SU-DHL-6 (cell line): ENCODE results near the gene AIG1.

Experiments
- H2AFZ ChIP-seq: fragments of 200-600 bp; sonication (generic); 2 replicates; pipeline ENCODE4 v1.6.1; 2014; ENCODE audit warnings: low read depth, mild to moderate bottlenecking, moderate library complexity, mixed read lengths, antibody characterized with exemption, low read length; ENCODE audit not compliant: severe bottlenecking
- H3F3A ChIP-seq: fragments of 200-600 bp; shearing (Covaris generic); 2 replicates; pipeline ENCODE4 v1.6.0; 2016; ENCODE audit warnings: antibody characterized with exemption, mild to moderate bottlenecking; ENCODE audit not compliant: insufficient read depth
- H3K27ac ChIP-seq: fragments of 200-600 bp; sonication (generic); 2 replicates; pipeline ENCODE4 v1.5.1; 2016; ENCODE audit warnings: low read depth, mild to moderate bottlenecking, low read length, moderate library complexity, mixed read lengths
- H3K27me3 ChIP-seq: fragments of 200-600 bp; sonication (generic), shearing (Covaris generic); 2 replicates; pipeline ENCODE4 v1.6.0; 2014; ENCODE audit warnings: mild to moderate bottlenecking, low read length
- H3K36me3 ChIP-seq: fragments of 200-600 bp; sonication (generic); 2 replicates; pipeline ENCODE4 v1.6.1; 2014; ENCODE audit warnings: mild to moderate bottlenecking, low read length, mixed read lengths
- H3K4me2 ChIP-seq: fragments of 300-600, 200-600 bp; shearing (Covaris generic), sonication (generic); 2 replicates; pipeline ENCODE4 v1.6.0; 2014; ENCODE audit warnings: low read length, low read depth, mild to moderate bottlenecking; ENCODE audit not compliant: poor library complexity, severe bottlenecking
- H3K4me3 ChIP-seq: fragments of 200-600 bp; sonication (generic); 2 replicates; pipeline ENCODE4 v1.5.1; 2014; ENCODE audit warnings: antibody characterized with exemption, low read length, mild to moderate bottlenecking, mixed read lengths; ENCODE audit not compliant: insufficient read depth, poor library complexity, severe bottlenecking
- H3K79me2 ChIP-seq: fragments of 200-600 bp; sonication (generic); 2 replicates; pipeline ENCODE4 v1.6.1; 2014; ENCODE audit warnings: mild to moderate bottlenecking, low read length, moderate library complexity; ENCODE audit not compliant: insufficient read depth
- H3K9ac ChIP-seq: fragments of 200-600 bp; sonication (generic); 2 replicates; pipeline ENCODE4 v1.7.0; 2014; ENCODE audit warnings: mild to moderate bottlenecking, low read length
- H3K9me2 ChIP-seq: fragments of 200-600 bp; sonication (generic); replicated peaks from 2 replicates; pipeline ENCODE4 v1.6.1; 2014; ENCODE audit warnings: low read length; ENCODE audit not compliant: insufficient read depth
- H3K9me3 ChIP-seq: fragments of 200-600 bp; sonication (generic); 2 replicates; pipeline ENCODE4 v1.6.1; 2014; ENCODE audit warnings: low read length, mixed read lengths; ENCODE audit not compliant: insufficient read depth
- H4K20me1 ChIP-seq: fragments of 200-600 bp; sonication (generic); 2 replicates; pipeline ENCODE4 v1.6.1; 2014; ENCODE audit warnings: low read depth, mild to moderate bottlenecking, antibody characterized with exemption, low read length, moderate library complexity, mixed read lengths
- CTCF ChIP-seq: fragments of 200-600 bp; sonication (generic); IDR thresholded peaks from one replicate; pipeline ENCODE4 v1.5.1; 2017; ENCODE audit warnings: antibody characterized with exemption, mild to moderate bottlenecking, low read length, moderate library complexity; ENCODE audit not compliant: insufficient read depth, poor library complexity, severe bottlenecking
- EZH2phosphoT487 ChIP-seq: fragments of 200-600 bp; sonication (generic), shearing (Covaris generic); conservative IDR thresholded peaks from 2 replicates; pipeline ENCODE4 v1.6.1; 2018; ENCODE audit warnings: mild to moderate bottlenecking, antibody characterized with exemption, low read length, moderate library complexity, mixed read lengths

The AIG1 gene

GRCh38 chr6:143059663-143060353 lies 881 bp upstream of the AIG1 start:
- Histone ChIP-seq H3K27ac (no peak overlapping the region), H3K9me2 (no peaks in the 10 kb centered on the region), H3K79me2 (no peaks in the 10 kb centered on the region), H3K4me3 (peak overlapping the region; percentile 58), H3F3A (peaks cover 6% of the 10 kb centered on the region), H3K36me3 (no peaks in the 10 kb centered on the region), H3K9ac (peak overlapping the region; percentile 58), H3K9me3 (no peaks in the 10 kb centered on the region), H2AFZ (peak overlapping the region; percentile 94), H3K4me2 (peak overlapping the region; percentile 66), H4K20me1 (no peaks in the 10 kb centered on the region), H3K27me3 (no peaks in the 10 kb centered on the region)
- TF ChIP-seq EZH2phosphoT487, result no peak
- no peak for TF ChIP-seq CTCF

- Histone ChIP-seq H3K9me2 (no peaks in the 10 kb centered on the region), H4K20me1 (no peaks in the 10 kb centered on the region), H3K36me3 (no peaks in the 10 kb centered on the region), H3K27ac (no peak overlapping the region), H3K4me3 (peak overlapping the region; percentile 58), H3K4me2 (peak overlapping the region; percentile 66), H3F3A (peaks cover 6% of the 10 kb centered on the region), H3K9me3 (no peaks in the 10 kb centered on the region), H3K79me2 (no peaks in the 10 kb centered on the region), H3K9ac (peak overlapping the region; percentile 58), H3K27me3 (no peaks in the 10 kb centered on the region), H2AFZ (peak overlapping the region; percentile 94)
- TF ChIP-seq CTCF (peak; percentile 13), EZH2phosphoT487 (no peak)
These were observed 309 bp upstream of the AIG1 start for GRCh38 chr6:143060354-143060805.

- no peak overlapping the region for H3K9ac ChIP-seq
- H3K27ac ChIP-seq, result no peak overlapping the region
- no peak overlapping the region for H2AFZ ChIP-seq
These were observed 1.1 kb downstream of the AIG1 start for GRCh38 chr6:143061597-143062385.

More at GRCh38 chr6:143061597-143062385, 1.1 kb downstream of the AIG1 start:
- no peak for TF ChIP-seq CTCF
- no peak for TF ChIP-seq EZH2phosphoT487
- Histone ChIP-seq H3K79me2 (no peaks in the 10 kb centered on the region), H3K36me3 (no peaks in the 10 kb centered on the region), H3K9me3 (no peaks in the 10 kb centered on the region), H4K20me1 (no peaks in the 10 kb centered on the region), H3K4me2 (no peak overlapping the region), H3K4me3 (no peak overlapping the region), H3K27me3 (no peaks in the 10 kb centered on the region), H3F3A (peaks cover 6% of the 10 kb centered on the region), H3K9me2 (no peaks in the 10 kb centered on the region)
